Keratinocyte (primary cell): ENCODE results near the gene MEG3.

Experiments used
- EZH2 ChIP-seq: IDR thresholded peaks from one replicate; pipeline ENCODE4 v1.6.1; 2012; ENCODE audit warnings: inconsistent platforms, mild to moderate bottlenecking, low read length, moderate library complexity
- TF ChIP-seq, protein P1 (sequence below), 3 experiments: IDR thresholded peaks in 1 of 3; conservative IDR thresholded peaks in 1 of 3; optimal IDR thresholded peaks in 1 of 3; 2 replicates in 2 of 3; 3 replicates in 1 of 3; pipeline versions ENCODE3 to v1.5.1; 2011; ENCODE audit warnings: low read length in 3 of 3, mild to moderate bottlenecking in 3 of 3, moderate library complexity in 2 of 3, control low read depth in 1 of 3, inconsistent platforms in 1 of 3; ENCODE audit not compliant: insufficient read depth in 2 of 3; ENCODE audit errors: extremely low read depth in 1 of 3

DNA sequence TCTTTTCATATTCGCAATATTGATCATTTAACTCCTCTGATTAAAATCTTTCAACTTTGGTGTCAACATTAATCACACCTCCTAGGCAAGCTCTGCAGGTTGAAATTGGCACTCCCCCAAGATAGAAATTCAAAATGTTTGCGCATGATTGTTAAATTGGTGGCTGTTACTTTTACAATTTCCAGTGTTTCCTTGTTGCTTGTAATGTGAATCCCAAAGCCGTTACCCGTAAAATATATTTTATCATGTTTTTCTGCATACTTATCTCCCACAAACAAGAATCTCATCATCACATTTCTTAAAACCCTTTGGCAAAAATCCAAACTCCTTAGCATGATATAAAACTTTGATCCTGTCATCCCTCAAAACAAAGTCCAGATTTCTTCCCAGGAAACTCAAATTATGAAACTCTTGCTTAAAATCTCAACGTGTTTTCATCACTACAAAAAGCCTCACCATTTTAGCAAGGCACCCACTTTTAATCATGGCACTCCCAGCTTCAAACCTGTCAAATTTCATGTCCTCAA is 62.9 kb downstream of the MEG3 start:
- TF ChIP-seq, protein P1, sequence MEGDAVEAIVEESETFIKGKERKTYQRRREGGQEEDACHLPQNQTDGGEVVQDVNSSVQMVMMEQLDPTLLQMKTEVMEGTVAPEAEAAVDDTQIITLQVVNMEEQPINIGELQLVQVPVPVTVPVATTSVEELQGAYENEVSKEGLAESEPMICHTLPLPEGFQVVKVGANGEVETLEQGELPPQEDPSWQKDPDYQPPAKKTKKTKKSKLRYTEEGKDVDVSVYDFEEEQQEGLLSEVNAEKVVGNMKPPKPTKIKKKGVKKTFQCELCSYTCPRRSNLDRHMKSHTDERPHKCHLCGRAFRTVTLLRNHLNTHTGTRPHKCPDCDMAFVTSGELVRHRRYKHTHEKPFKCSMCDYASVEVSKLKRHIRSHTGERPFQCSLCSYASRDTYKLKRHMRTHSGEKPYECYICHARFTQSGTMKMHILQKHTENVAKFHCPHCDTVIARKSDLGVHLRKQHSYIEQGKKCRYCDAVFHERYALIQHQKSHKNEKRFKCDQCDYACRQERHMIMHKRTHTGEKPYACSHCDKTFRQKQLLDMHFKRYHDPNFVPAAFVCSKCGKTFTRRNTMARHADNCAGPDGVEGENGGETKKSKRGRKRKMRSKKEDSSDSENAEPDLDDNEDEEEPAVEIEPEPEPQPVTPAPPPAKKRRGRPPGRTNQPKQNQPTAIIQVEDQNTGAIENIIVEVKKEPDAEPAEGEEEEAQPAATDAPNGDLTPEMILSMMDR (optimal IDR thresholded peaks at IDR 0.05 in 1 of 3, IDR thresholded peaks at IDR 0.05 in 1 of 3, conservative IDR thresholded peaks at IDR 0.05 in 1 of 3; ENCODE audit: extremely low read depth in 1 of 3, insufficient read depth in 2 of 3, low read length in 3 of 3): no peak
- TF ChIP-seq EZH2: no peak
